ENCODE data around the gene SEPHS2. TPM values are rescaled to one million over a fixed set of nuclear protein-coding genes. Genes with fewer than 3 reads are reported as not detected.

SEPHS2 gene
- total and polyA plus RNA-seq, 2 of the 8 experiments (the other 6 are each of a cell fraction or from before 2014, with no cell fraction given), result 28.2 to 61.8 TPM

GRCh38 chr16:30438835-30439234 lies 6.8 kb downstream of the SEPHS2 start (continued):
- TF ChIP-seq SUZ12 (IDR thresholded peaks at IDR 0.05; ENCODE audit: low read length) (no peak), POLR2AphosphoS5 (IDR thresholded peaks at IDR 0.05; ENCODE audit: low read depth, low read length) (no peak), FOSL1 (IDR thresholded peaks at IDR 0.05; ENCODE audit: insufficient read depth, low read depth, low read length) (no peak), NRF1 (IDR thresholded peaks at IDR 0.05; ENCODE audit: low read depth, low read length) (no peak), RAD21 (IDR thresholded peaks at IDR 0.05 in 1 of 2, conservative IDR thresholded peaks at IDR 0.05 in 1 of 2; ENCODE audit: low read depth in 2 of 2, low read length in 2 of 2) (no peak), MAX (IDR thresholded peaks at IDR 0.05) (no peak), RXRA (IDR thresholded peaks at IDR 0.05; ENCODE audit: insufficient read depth, low read depth, low read length) (no peak), POU5F1 (IDR thresholded peaks at IDR 0.05; ENCODE audit: low read depth, low read length) (no peak)
